Measurements from ENCODE around the gene FCER1G. TPM values are rescaled to one million over a fixed set of nuclear protein-coding genes. Genes with fewer than 3 reads are reported as not detected.

The FCER1G gene
- total RNA-seq, 2 donors from 2014 or later: 27.0 to 42.0 TPM

GRCh38 chr1:161191971-161192370, 23.1 kb upstream of the FCER1G start:
- no peaks in the 10 kb centered on the region for H3K36me3 ChIP-seq (replicated peaks in 1 of 2; ENCODE audit: insufficient read depth in 1 of 2, low read depth in 2 of 2)
- no peak overlapping the region for H3K4me3 ChIP-seq
- H3K27ac ChIP-seq: no peak overlapping the region
- DNase-seq (no peak), ATAC-seq (no peak)
- WGBS, 2 donors: 33 to 42% methylated on average over 8 of the region's 8 CpGs
- H3K9me3 ChIP-seq: no peaks in the 10 kb centered on the region
- TF ChIP-seq POLR2A (IDR thresholded peaks at IDR 0.05) (no peak), CTCF (IDR thresholded peaks at IDR 0.05) (no peak)
- no peaks in the 10 kb centered on the region for H3K4me1 ChIP-seq
- H3K27me3 ChIP-seq: no peaks in the 10 kb centered on the region
- intact Hi-C loops (cut with DNase I): no loop called here

- ATAC-seq (peak; percentile 77), DNase-seq (peak; percentile 63 to 76 (median 70))
- Histone ChIP-seq H3K4me3 (no peak overlapping the region), H3K27me3 (no peaks in the 10 kb centered on the region), H3K9me3 (no peaks in the 10 kb centered on the region), H3K36me3 (replicated peaks in 1 of 2; ENCODE audit: insufficient read depth in 1 of 2, low read depth in 2 of 2) (no peaks in the 10 kb centered on the region), H3K4me1 (no peaks in the 10 kb centered on the region), H3K27ac (no peak overlapping the region)
- intact Hi-C loops (cut with DNase I): no loop called here
- TF ChIP-seq CTCF (IDR thresholded peaks at IDR 0.05) (peak; percentile 71 to 90 (median 79)), POLR2A (IDR thresholded peaks at IDR 0.05) (no peak)
- 41 to 45% methylated on average over 15 of the region's 15 CpGs for WGBS, 2 donors
Measured at GRCh38 chr1:161192476-161193465, 22.3 kb upstream of the FCER1G start.

GRCh38 chr1:161193561-161194235, 21.4 kb upstream of the FCER1G start:
- H3K36me3 ChIP-seq (replicated peaks in 1 of 2; ENCODE audit: insufficient read depth in 1 of 2, low read depth in 2 of 2): no peaks in the 10 kb centered on the region
- WGBS, 2 donors: 57 to 60% methylated on average over 1 to 21 of the region's 21 CpGs
- H3K4me1 ChIP-seq: no peaks in the 10 kb centered on the region
- H3K27ac ChIP-seq: no peak overlapping the region
- ATAC-seq (no peak), DNase-seq (no peak)
- no peak overlapping the region for H3K4me3 ChIP-seq
- intact Hi-C loops (cut with DNase I): no loop called here
- TF ChIP-seq POLR2A (IDR thresholded peaks at IDR 0.05) (peak in 1 of 3 donors; percentile 2), CTCF (IDR thresholded peaks at IDR 0.05) (no peak)
- H3K9me3 ChIP-seq: no peaks in the 10 kb centered on the region
- H3K27me3 ChIP-seq: no peaks in the 10 kb centered on the region

- no peaks in the 10 kb centered on the region for H3K27me3 ChIP-seq
- H3K9me3 ChIP-seq: no peaks in the 10 kb centered on the region
- intact Hi-C loops (cut with DNase I): no loop called here
- H3K4me3 ChIP-seq: no peak overlapping the region
- no peaks in the 10 kb centered on the region for H3K36me3 ChIP-seq (replicated peaks in 1 of 2; ENCODE audit: insufficient read depth in 1 of 2, low read depth in 2 of 2)
- no peak for TF ChIP-seq CTCF (IDR thresholded peaks at IDR 0.05)
- TF ChIP-seq POLR2A (IDR thresholded peaks at IDR 0.05): no peak
- DNase-seq (no peak), ATAC-seq (no peak)
- WGBS, 2 donors: 61 to 74% methylated on average over 2 to 4 of the region's 4 CpGs
- no peak overlapping the region for H3K27ac ChIP-seq
- no peaks in the 10 kb centered on the region for H3K4me1 ChIP-seq
Measured at GRCh38 chr1:161195171-161195570, 19.9 kb upstream of the FCER1G start.

All from body of pancreas (tissue), 4 donors.